Stimulated activated CD4-positive, alpha-beta T cell treated with anti-CD3 and anti-CD28 coated beads, Interleukin-1b, Interleukin-23, amount 100 ng/mL, for 4 hours (primary cell): ENCODE measurements around the gene AFTPH.

ENCODE experiments used
- DNase-seq, 2 donors: peaks; one replicate each; pipeline ENCODE4 v3.0.0-alpha.2; 2020; ENCODE audit warnings: low read depth in 2 of 2

Gene AFTPH

GRCh38 chr2:64591188-64591587, 67.1 kb downstream of the AFTPH start:
- DNase-seq = no peak

GRCh38 chr2:64593035-64593655, 69.0 kb downstream of the AFTPH start:
- DNase-seq = no peak

GRCh38 chr2:64594226-64594989, 70.3 kb downstream of the AFTPH start:
- no peak for DNase-seq

GRCh38 chr2:64595397-64596176, 71.5 kb downstream of the AFTPH start:
- no peak for DNase-seq

- DNase-seq = no peak
Observed at GRCh38 chr2:64598226-64598625, 74.1 kb downstream of the AFTPH start.

- no peak for DNase-seq
Observed at GRCh38 chr2:64599469-64599868, 75.3 kb downstream of the AFTPH start.

- no peak for DNase-seq
Observed at GRCh38 chr2:64601034-64601754, 77.1 kb downstream of the AFTPH start.

- no peak for DNase-seq
Observed at GRCh38 chr2:64601785-64602391, 77.8 kb downstream of the AFTPH start.

- no peak for DNase-seq
Observed at GRCh38 chr2:64602436-64602835, 78.3 kb downstream of the AFTPH start.

GRCh38 chr2:64604155-64604554, 80.0 kb downstream of the AFTPH start:
- no peak for DNase-seq

GRCh38 chr2:64605026-64605471, 80.9 kb downstream of the AFTPH start:
- DNase-seq = no peak

GRCh38 chr2:64605991-64606478, 81.9 kb downstream of the AFTPH start:
- DNase-seq = no peak

GRCh38 chr2:64606479-64607363, 82.6 kb downstream of the AFTPH start:
- DNase-seq = peak; percentile 60 to 67

- DNase-seq = no peak
Observed at GRCh38 chr2:64607381-64608304, 83.5 kb downstream of the AFTPH start.

- no peak for DNase-seq
Observed at GRCh38 chr2:64608867-64609226, 84.7 kb downstream of the AFTPH start.

- DNase-seq = peak; percentile 57 to 70
Observed at GRCh38 chr2:64609227-64609941, 85.3 kb downstream of the AFTPH start.

GRCh38 chr2:64609942-64610281, 85.8 kb downstream of the AFTPH start:
- DNase-seq = no peak

- DNase-seq = no peak
Observed at GRCh38 chr2:64610316-64610855, 86.3 kb downstream of the AFTPH start.
